ENCODE results near the gene MED15.

- TF ChIP-seq POLR2AphosphoS5 (IDR thresholded peaks at IDR 0.05; ENCODE audit: low read depth, low read length) (no peak), POLR2A (IDR thresholded peaks at IDR 0.05; ENCODE audit: low read depth, low read length) (no peak)
These were observed 23.6 kb upstream of the MED15 start for GRCh38 chr22:20483771-20484170.
